CD4-positive, CD25-positive, alpha-beta regulatory T cell (primary cell): Measurements from ENCODE around the gene CMIP. TPM values are rescaled to one million over a fixed set of nuclear protein-coding genes. Genes with fewer than 3 reads are reported as not detected.

ENCODE experiments used
- ATAC-seq, 2 donors: fragments of 150-1000 bp; cut with Tn5 transposase; one replicate each; pipeline ENCODE4 v1.10.0; 2021; ENCODE audit warnings: low read depth in 2 of 2, moderate number of reproducible peaks in 2 of 2, moderate library complexity in 1 of 2
- DNase-seq, 3 donors: peaks; one replicate each; pipeline versions ENCODE4 v3.0.0 to v3.0.0-alpha.2; 2012 to 2022; ENCODE audit warnings: mixed read lengths in 1 of 3
- H3K27ac ChIP-seq: one replicate; pipeline ENCODE4 v1.7.0; 2013; ENCODE audit warnings: mild to moderate bottlenecking, low read length; ENCODE audit not compliant: insufficient read depth, poor library complexity, severe bottlenecking
- H3K27me3 ChIP-seq: one replicate; pipeline ENCODE4 v1.7.0; 2013; ENCODE audit warnings: low read length; ENCODE audit not compliant: control insufficient read depth, insufficient read depth
- H3K36me3 ChIP-seq: one replicate; pipeline ENCODE4 v1.7.0; 2013; ENCODE audit warnings: mild to moderate bottlenecking, low read length, moderate library complexity; ENCODE audit not compliant: control insufficient read depth, insufficient read depth
- H3K4me1 ChIP-seq: 2 replicates; pipeline ENCODE4 v1.7.0; 2013; ENCODE audit warnings: mild to moderate bottlenecking, low read length; ENCODE audit not compliant: insufficient read depth, control insufficient read depth, poor library complexity, severe bottlenecking
- H3K4me3 ChIP-seq: one replicate; pipeline ENCODE4 v1.7.0; 2013; ENCODE audit warnings: low read depth, mild to moderate bottlenecking, low read length, moderate library complexity
- H3K9me3 ChIP-seq, 2 experiments: 1 replicate in 1 of 2; 2 replicates in 1 of 2; pipeline ENCODE4 v1.7.0; 2013; ENCODE audit warnings: low read length in 2 of 2, mild to moderate bottlenecking in 1 of 2, moderate library complexity in 1 of 2; ENCODE audit not compliant: control insufficient read depth in 2 of 2
- H3K27ac Mint-ChIP-seq, 3 donors: one replicate each; pipeline ENCODE4 v1.8.0; 2020 to 2022; ENCODE audit warnings: mild to moderate bottlenecking in 3 of 3, mixed read lengths in 3 of 3, moderate library complexity in 2 of 3
- H3K27me3 Mint-ChIP-seq: one replicate; pipeline ENCODE4 v1.8.0; 2022; ENCODE audit warnings: mild to moderate bottlenecking, mixed read lengths
- H3K36me3 Mint-ChIP-seq: one replicate; pipeline ENCODE4 v1.8.0; 2020; ENCODE audit warnings: mixed read lengths
- H3K4me1 Mint-ChIP-seq, 4 donors: one replicate each; pipeline ENCODE4 v1.8.0; 2020 to 2022; ENCODE audit warnings: mixed read lengths in 4 of 4, mild to moderate bottlenecking in 1 of 4
- H3K4me3 Mint-ChIP-seq, 4 donors: one replicate each; pipeline ENCODE4 v1.8.0; 2020 to 2022; ENCODE audit warnings: mild to moderate bottlenecking in 4 of 4, mixed read lengths in 4 of 4, moderate library complexity in 3 of 4
- H3K9me3 Mint-ChIP-seq, 7 donors: one replicate each; pipeline ENCODE4 v1.8.0; 2020 to 2022; ENCODE audit warnings: mixed read lengths in 7 of 7, mild to moderate bottlenecking in 3 of 7, moderate library complexity in 2 of 7
- polyA plus RNA-seq, 4 donors: library from polyadenylated mRNA; unstranded; fragments of 300-500 nt; fragmentation: Illumina TruSeq; gene quantifications; one replicate each; pipeline ENCODE4 v1.2.3, GENCODE V29; 2021
- total RNA-seq: library from RNA; stranded (reverse); gene quantifications from one replicate; pipeline ENCODE4 v1.2.3, GENCODE V29; 2022

CMIP gene
- total and polyA plus RNA-seq, 5 donors from 2014 or later = 0.21 to 49.7 (median 0.94) TPM

DNA sequence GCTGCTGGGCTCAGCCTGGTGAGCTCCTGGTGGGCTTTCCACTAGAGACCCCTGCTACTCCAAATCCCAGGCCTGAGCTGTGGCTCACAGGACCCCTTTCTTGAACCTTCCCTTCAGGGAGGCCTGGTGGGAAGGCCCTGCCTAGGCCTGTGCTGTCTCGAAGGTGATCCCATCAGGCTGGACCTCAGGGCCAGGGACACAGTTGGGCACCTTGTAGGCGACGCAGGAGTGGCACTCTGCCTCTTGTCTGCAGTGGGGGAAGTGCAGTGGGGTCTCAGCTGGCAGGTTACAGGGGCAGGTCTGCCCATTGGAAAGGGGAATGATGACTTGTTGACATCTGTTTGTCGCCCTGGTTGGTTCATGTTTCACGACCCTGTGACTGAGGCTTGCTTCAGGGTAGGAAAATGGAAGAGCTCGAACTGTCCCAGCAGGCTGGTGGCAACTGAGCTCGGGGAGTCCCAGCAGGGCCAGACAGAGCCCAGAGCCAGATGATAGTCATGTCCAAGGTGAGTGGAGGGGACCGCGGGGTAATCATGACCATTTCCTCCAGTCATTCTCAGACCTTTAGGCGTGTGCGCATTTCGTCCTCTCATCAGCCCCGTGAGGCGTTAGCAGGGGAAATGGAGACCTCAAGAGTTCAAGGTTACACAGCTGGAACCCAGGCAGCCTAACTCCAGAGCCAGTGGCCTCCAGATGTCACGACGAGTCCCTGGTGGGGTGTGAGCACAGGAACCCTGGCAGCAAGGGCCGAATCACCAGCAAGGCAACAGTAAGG lies 11.3 kb downstream of the CMIP start:
- H3K4me1 ChIP-seq = peaks cover 13% of the 10 kb centered on the region
- no peak overlapping the region for H3K4me3 ChIP-seq
- no peaks in the 10 kb centered on the region for H3K9me3 ChIP-seq
- ATAC-seq (no peak), DNase-seq (no peak)
- H3K4me3 Mint-ChIP-seq = no peak overlapping the region
- H3K9me3 Mint-ChIP-seq = no peaks in the 10 kb centered on the region
- H3K27me3 ChIP-seq = no peaks in the 10 kb centered on the region
- H3K36me3 ChIP-seq = peaks cover 7% of the 10 kb centered on the region
- peaks cover 11 to 77% (median 38%) of the 10 kb centered on the region in 4 donors for H3K4me1 Mint-ChIP-seq
- H3K27me3 Mint-ChIP-seq = peaks cover 4% of the 10 kb centered on the region
- no peak overlapping the region for H3K27ac ChIP-seq
- peaks cover 24% of the 10 kb centered on the region for H3K36me3 Mint-ChIP-seq
- H3K27ac Mint-ChIP-seq = peak overlapping the region in 2 of 3 donors; percentile 38 to 67

DNA sequence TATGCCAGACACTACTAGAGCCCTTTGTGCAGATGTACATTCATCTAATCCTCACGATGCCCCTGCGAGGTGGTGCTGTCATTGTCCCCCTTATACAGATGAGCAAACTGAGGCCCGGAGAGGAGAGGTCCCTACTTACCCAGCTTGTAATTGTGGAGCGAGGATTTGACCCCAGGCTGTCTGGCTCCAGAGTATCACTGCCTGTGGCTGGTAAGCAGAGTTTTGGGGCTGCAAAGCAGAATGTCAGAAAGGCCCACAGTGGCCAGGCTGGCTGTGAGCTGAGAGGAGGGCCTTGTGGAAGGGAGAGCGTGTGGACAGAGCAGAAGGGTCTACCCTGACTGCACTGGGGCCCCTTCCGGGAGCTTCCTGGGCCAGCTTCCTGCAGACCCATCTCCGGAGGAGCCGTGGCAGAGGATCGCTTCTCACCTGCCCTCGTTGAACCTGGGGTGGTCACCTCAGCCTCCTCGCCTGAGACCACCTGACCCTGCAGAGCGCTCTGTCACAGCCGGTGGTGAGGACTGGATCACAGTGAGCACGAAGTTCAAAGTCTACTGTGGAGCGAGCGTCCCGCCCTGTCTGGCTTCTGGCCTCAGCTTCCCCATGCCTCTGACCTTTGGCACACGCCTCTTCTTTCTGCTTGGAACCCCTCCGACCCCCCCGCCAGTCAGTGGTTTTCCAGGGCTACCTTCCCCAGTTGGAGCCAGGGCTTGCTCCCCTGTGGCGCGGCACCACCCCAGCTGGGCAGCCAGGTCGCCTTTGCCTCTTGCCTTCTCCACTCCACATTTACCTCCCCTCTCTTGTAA lies 12.1 kb downstream of the CMIP start:
- no peak overlapping the region for H3K27ac ChIP-seq
- peak overlapping the region; percentile 38 to 67 (median 65) for H3K27ac Mint-ChIP-seq
- no peak overlapping the region for H3K4me3 Mint-ChIP-seq
- H3K36me3 Mint-ChIP-seq = peaks cover 24% of the 10 kb centered on the region
- peaks cover 17 to 77% (median 36%) of the 10 kb centered on the region in 4 donors for H3K4me1 Mint-ChIP-seq
- no peak for DNase-seq
- no peaks in the 10 kb centered on the region for H3K9me3 ChIP-seq
- no peak overlapping the region for H3K4me3 ChIP-seq
- ATAC-seq = no peak
- peaks cover 4% of the 10 kb centered on the region for H3K27me3 Mint-ChIP-seq
- H3K9me3 Mint-ChIP-seq = no peaks in the 10 kb centered on the region
- peaks cover 11% of the 10 kb centered on the region for H3K36me3 ChIP-seq
- no peaks in the 10 kb centered on the region for H3K27me3 ChIP-seq
- H3K4me1 ChIP-seq = peaks cover 8% of the 10 kb centered on the region

DNA sequence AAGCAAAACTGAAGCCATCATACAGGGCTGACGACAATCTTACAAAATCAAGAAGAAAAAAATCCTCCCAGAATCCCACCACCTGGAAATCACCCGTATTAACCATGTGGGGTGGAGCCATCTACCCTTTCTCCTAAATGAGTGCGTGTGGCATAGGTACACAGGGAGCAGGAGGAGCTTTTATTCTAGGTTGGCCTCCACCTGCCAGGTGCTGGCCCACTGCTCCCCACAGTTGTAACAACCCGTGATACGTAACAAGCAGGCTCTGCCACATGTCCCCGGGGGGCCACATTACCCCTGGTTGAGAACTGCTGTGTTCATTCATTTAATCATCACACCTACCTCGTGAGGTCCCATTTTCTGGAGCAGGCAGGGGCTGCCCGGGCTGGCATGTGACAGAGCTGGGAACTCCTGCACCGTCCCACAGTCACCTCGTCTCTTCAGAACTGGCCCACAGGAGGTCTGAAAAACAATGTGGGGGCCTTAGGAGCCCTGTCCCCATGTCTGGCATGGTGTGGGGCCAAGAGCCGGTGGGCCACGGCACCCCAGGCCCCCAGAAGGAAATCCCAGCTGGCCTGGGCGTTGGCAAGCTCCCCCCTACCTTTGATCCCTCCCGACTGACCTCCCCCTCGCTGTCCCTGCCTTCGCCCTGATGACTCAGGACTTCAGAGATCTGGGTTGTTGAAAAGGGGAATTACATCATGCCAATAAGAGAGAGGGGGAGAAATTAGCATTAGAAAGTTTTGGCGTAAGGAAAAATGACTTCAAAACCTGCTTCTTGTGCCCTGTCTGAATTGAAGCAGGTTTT lies 12.9 kb downstream of the CMIP start:
- no peak overlapping the region for H3K4me3 Mint-ChIP-seq
- H3K4me1 ChIP-seq = peaks cover under 1% of the 10 kb centered on the region
- no peak overlapping the region for H3K4me3 ChIP-seq
- DNase-seq = no peak
- H3K9me3 Mint-ChIP-seq = no peaks in the 10 kb centered on the region
- H3K36me3 Mint-ChIP-seq = peaks cover 25% of the 10 kb centered on the region
- H3K4me1 Mint-ChIP-seq = peaks cover 10 to 77% (median 36%) of the 10 kb centered on the region in 4 donors
- no peak for ATAC-seq
- peak overlapping the region; percentile 26 to 65 (median 56) for H3K27ac Mint-ChIP-seq
- H3K27ac ChIP-seq = no peak overlapping the region
- H3K36me3 ChIP-seq = peaks cover 11% of the 10 kb centered on the region
- no peaks in the 10 kb centered on the region for H3K9me3 ChIP-seq
- H3K27me3 ChIP-seq = no peaks in the 10 kb centered on the region
- peaks cover 3% of the 10 kb centered on the region for H3K27me3 Mint-ChIP-seq

DNA sequence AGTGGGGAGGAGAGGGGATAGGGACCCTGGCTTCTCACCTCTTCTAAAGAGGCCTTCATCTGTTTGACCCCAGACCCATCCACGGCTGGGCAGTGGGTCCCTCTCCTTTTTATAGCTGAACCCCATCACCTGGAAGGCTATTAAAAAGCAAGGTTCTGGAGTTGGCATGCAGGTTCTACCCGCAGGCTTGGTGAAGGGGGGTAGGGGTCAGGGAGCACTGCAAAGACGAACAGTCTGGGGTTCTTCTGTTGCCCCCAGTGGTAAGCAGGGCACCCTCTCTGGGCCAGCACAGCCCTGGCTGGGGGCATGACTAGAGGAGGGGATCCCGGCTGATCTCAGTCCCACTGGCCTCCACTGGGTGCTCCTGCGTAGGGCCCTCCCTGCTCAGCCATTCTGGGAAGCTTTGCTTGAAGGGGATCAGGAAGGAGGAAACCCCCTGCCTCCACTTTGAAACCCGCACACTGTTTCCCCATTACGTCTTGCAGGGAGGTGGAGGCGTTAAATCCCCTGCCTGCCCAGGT lies 13.6 kb downstream of the CMIP start:
- H3K4me1 Mint-ChIP-seq = peaks cover 6 to 74% (median 35%) of the 10 kb centered on the region in 4 donors
- H3K27ac ChIP-seq = no peak overlapping the region
- H3K36me3 Mint-ChIP-seq = peaks cover 28% of the 10 kb centered on the region

DNA sequence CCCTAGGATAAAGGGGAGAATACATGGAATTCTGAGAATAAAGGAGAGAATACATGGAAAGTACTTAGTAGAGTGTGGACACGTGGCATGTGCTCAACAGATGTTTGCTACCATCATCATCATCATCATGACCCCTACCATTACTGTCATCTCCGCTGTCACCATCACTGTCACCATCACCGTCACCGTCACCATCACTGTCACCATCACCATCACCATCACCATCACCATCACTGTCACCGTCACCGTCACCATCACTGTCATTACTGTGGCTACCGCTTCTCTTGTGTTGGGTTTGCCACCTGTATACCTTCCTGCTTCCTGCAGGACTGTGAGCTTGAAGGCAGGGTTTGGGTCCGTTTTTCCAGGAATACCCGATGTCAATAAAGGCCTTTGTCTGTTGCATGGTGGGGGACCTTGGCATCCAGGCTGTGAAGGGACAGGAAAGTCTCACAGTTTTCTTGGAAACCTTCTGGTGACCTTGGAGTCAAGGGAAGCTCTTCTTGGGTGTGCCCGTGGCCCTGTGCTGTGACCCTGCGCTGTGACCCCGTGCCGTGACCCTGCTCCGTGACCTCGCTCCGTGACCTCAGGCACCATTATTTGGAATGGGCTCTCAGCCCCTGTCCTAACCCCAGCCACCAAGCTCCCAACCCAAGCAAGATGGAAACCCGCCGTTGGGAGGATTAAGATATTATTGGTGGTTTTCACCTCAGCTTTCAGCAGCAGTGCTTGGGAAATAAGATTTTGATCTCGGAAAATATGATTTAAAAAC lies 14.4 kb downstream of the CMIP start:
- peaks cover 16% of the 10 kb centered on the region for H3K36me3 ChIP-seq
- no peaks in the 10 kb centered on the region for H3K9me3 ChIP-seq
- Mint-ChIP-seq H3K27me3 (no peaks in the 10 kb centered on the region), H3K4me1 (peaks cover 6 to 74% (median 35%) of the 10 kb centered on the region in 4 donors), H3K36me3 (peaks cover 28% of the 10 kb centered on the region), H3K4me3 (peak overlapping the region in 1 of 4 donors; percentile 12), H3K27ac (no peak overlapping the region), H3K9me3 (no peaks in the 10 kb centered on the region)
- no peak overlapping the region for H3K4me3 ChIP-seq
- no peaks in the 10 kb centered on the region for H3K27me3 ChIP-seq
- no peaks in the 10 kb centered on the region for H3K4me1 ChIP-seq
- DNase-seq (no peak), ATAC-seq (no peak)
- H3K27ac ChIP-seq = no peak overlapping the region

More for the DNA sequence above, 13.6 kb downstream of the CMIP start:
- DNase-seq (no peak), ATAC-seq (no peak)
- Histone ChIP-seq H3K36me3 (peaks cover 15% of the 10 kb centered on the region), H3K9me3 (no peaks in the 10 kb centered on the region), H3K4me1 (no peaks in the 10 kb centered on the region), H3K27me3 (no peaks in the 10 kb centered on the region), H3K4me3 (no peak overlapping the region)
- Mint-ChIP-seq H3K27me3 (no peaks in the 10 kb centered on the region), H3K4me3 (no peak overlapping the region), H3K27ac (peak overlapping the region in 1 of 3 donors; percentile 31), H3K9me3 (no peaks in the 10 kb centered on the region)

DNA sequence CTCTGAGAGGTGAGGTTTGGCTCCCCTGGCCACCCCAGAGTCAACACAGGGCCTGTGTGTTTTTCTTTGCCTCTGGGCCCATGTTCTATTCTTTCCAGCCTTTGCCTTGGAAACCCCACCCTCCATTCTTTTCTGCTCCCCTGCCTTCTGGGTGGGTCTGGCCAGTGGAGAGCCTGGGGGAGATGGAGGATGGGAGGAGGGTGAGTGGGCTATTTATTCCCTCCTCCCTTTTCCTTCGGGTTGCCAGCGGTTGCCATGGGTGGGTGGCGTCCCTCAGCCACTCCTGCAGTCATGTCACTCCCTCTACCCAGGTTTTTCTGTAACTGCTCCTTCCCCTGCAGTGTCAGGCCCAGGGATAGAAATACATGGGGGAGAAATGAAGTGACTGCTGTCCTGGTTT lies 15.5 kb downstream of the CMIP start:
- H3K27ac ChIP-seq = no peak overlapping the region
- peaks cover 6 to 75% (median 43%) of the 10 kb centered on the region in 4 donors for H3K4me1 Mint-ChIP-seq
- H3K27ac Mint-ChIP-seq = peak overlapping the region in 1 of 3 donors; percentile 87
- no peak overlapping the region for H3K4me3 ChIP-seq
- DNase-seq = no peak
- H3K27me3 Mint-ChIP-seq = no peaks in the 10 kb centered on the region
- H3K4me1 ChIP-seq = no peaks in the 10 kb centered on the region
- no peak for ATAC-seq
- H3K9me3 ChIP-seq = no peaks in the 10 kb centered on the region
- H3K36me3 Mint-ChIP-seq = peaks cover 32% of the 10 kb centered on the region
- H3K36me3 ChIP-seq = peaks cover 18% of the 10 kb centered on the region
- H3K9me3 Mint-ChIP-seq = no peaks in the 10 kb centered on the region
- no peak overlapping the region for H3K4me3 Mint-ChIP-seq
- no peaks in the 10 kb centered on the region for H3K27me3 ChIP-seq

DNA sequence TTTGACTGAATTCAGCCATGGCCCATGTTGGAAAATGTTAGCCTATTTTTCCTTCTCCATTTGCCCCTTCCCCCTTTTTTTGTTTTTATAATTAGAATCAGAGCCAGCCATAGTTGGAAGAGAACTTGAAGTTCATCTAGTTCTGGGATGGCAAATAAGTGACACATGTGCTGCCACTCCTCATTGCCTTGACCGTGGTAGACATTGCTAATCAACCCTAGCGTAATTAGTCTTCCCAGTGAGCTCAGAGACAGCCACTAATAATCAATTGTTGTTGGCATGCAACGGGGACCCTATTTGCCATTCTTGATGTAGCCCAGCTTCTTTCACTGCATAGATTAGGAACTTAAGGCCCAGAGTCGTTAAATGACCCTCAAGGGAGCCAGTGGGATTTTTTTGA lies 16.6 kb downstream of the CMIP start:
- no peak for DNase-seq

More for the DNA sequence above, 16.6 kb downstream of the CMIP start:
- Mint-ChIP-seq H3K36me3 (peaks cover 31% of the 10 kb centered on the region), H3K4me1 (peaks cover 7 to 78% (median 44%) of the 10 kb centered on the region in 4 donors), H3K27me3 (no peaks in the 10 kb centered on the region), H3K9me3 (no peaks in the 10 kb centered on the region), H3K27ac (peak overlapping the region in 2 of 3 donors; percentile 67 to 68), H3K4me3 (no peak overlapping the region)
- Histone ChIP-seq H3K36me3 (peaks cover 18% of the 10 kb centered on the region), H3K9me3 (no peaks in the 10 kb centered on the region), H3K4me3 (no peak overlapping the region), H3K27ac (no peak overlapping the region), H3K27me3 (no peaks in the 10 kb centered on the region), H3K4me1 (no peaks in the 10 kb centered on the region)
- no peak for ATAC-seq
